GM23248 (cell line): ENCODE results near the gene CXorf49. TPM values are rescaled to one million over a fixed set of nuclear protein-coding genes. Genes with fewer than 3 reads are reported as not detected.
"Not testable (repeated sequence)": the region's sequence is repeated elsewhere in the genome, so short reads cannot be mapped to it uniquely, and the experiment has no call there.

Experiments
- DNase-seq: peaks from one replicate; pipeline ENCODE4 v3.0.0-alpha.2; 2015
- H2AFZ ChIP-seq: fragments of 200-600 bp; sonication (generic); 2 replicates; pipeline ENCODE4 v1.6.1; 2016; ENCODE audit warnings: antibody characterized with exemption
- H3F3A ChIP-seq: fragments of 200-600 bp; sonication (generic); 2 replicates; pipeline ENCODE4 v1.6.1; 2016; ENCODE audit warnings: mild to moderate bottlenecking, antibody characterized with exemption, mixed run types; ENCODE audit not compliant: insufficient read depth
- H3K27ac ChIP-seq: fragments of 200-600 bp; sonication (generic); 2 replicates; pipeline ENCODE4 v1.5.1; 2016; ENCODE audit warnings: mild to moderate bottlenecking
- H3K27me3 ChIP-seq: fragments of 200-600 bp; sonication (generic); replicated peaks from 2 replicates; pipeline ENCODE4 v1.6.1; 2016; ENCODE audit warnings: mild to moderate bottlenecking; ENCODE audit not compliant: insufficient read depth
- H3K36me3 ChIP-seq: fragments of 200-600 bp; sonication (generic); 2 replicates; pipeline ENCODE4 v1.6.1; 2016; ENCODE audit warnings: low read depth, mild to moderate bottlenecking
- H3K4me1 ChIP-seq: fragments of 200-600 bp; sonication (generic); 2 replicates; pipeline ENCODE4 v1.6.1; 2016; ENCODE audit warnings: mild to moderate bottlenecking; ENCODE audit not compliant: insufficient read depth
- H3K4me2 ChIP-seq: fragments of 200-600 bp; sonication (generic); one replicate; pipeline ENCODE4 v1.6.1; 2016; ENCODE audit warnings: mild to moderate bottlenecking; ENCODE audit not compliant: unreplicated experiment
- H3K4me3 ChIP-seq: fragments of 200-600 bp; sonication (generic); 2 replicates; pipeline ENCODE4 v1.5.1; 2016; ENCODE audit warnings: mild to moderate bottlenecking
- H3K79me2 ChIP-seq: fragments of 200-600 bp; sonication (generic); 2 replicates; pipeline ENCODE4 v1.6.1; 2016; ENCODE audit warnings: mild to moderate bottlenecking; ENCODE audit not compliant: insufficient read depth
- H3K9ac ChIP-seq: fragments of 200-600 bp; sonication (generic); 2 replicates; pipeline ENCODE4 v1.6.1; 2016; ENCODE audit warnings: mild to moderate bottlenecking
- H3K9me2 ChIP-seq: fragments of 200-600 bp; sonication (generic); 2 replicates; pipeline ENCODE4 v1.6.1; 2016; ENCODE audit warnings: mixed run types, mild to moderate bottlenecking, moderate library complexity; ENCODE audit not compliant: insufficient read depth
- H3K9me3 ChIP-seq: fragments of 200-600 bp; sonication (generic); one replicate; pipeline ENCODE4 v1.6.1; 2017; ENCODE audit warnings: low read depth
- H4K20me1 ChIP-seq: fragments of 200-600 bp; sonication (generic); 2 replicates; pipeline ENCODE4 v1.6.0; 2016; ENCODE audit not compliant: insufficient read depth
- EZH2 ChIP-seq: fragments of 200-600 bp; sonication (generic); IDR thresholded peaks from 2 replicates; pipeline ENCODE4 v1.6.1; 2018; ENCODE audit warnings: antibody characterized with exemption, mild to moderate bottlenecking; ENCODE audit not compliant: insufficient read depth, poor library complexity, severe bottlenecking
- EZH2phosphoT487 ChIP-seq: fragments of 200-600 bp; sonication (generic); IDR thresholded peaks from 2 replicates; pipeline ENCODE4 v1.6.1; 2018; ENCODE audit warnings: antibody characterized with exemption, moderate library complexity, mild to moderate bottlenecking, low read depth; ENCODE audit not compliant: insufficient read depth
- WGBS, 2 experiments: methylation state at CpG; one replicate each; pipeline ENCODE4 v1.1.6; 2015 to 2017; ENCODE audit warnings: low lambda C conversion rate in 2 of 2, low coverage in 1 of 2; ENCODE audit errors: missing lambda C conversion rate in 2 of 2; 5-methylcytosine and 5-hydroxymethylcytosine counted together
- in situ Hi-C: fragments of 300-500 bp; cut with MboI; formaldehyde crosslinking; loops from 2 replicates; pipeline ENCODE4 v1.15.0; 2020
- polyA plus RNA-seq: library from polyadenylated mRNA; unstranded; fragments of >200 nt; fragmentation: Nextera tagmentation; extraction: Ambion mirVana; gene quantifications from 2 replicates; pipeline ENCODE4 v1.2.1, GENCODE V29; 2016
- total RNA-seq: library from RNA; depleted of rRNA; stranded (reverse); fragments of >200 nt; shearing (Covaris generic); gene quantifications from 2 replicates; pipeline ENCODE4 v1.2.3, GENCODE V29; 2014

Gene CXorf49
- total and polyA plus RNA-seq, 2 experiments from 2014 or later, result not detected

DNA sequence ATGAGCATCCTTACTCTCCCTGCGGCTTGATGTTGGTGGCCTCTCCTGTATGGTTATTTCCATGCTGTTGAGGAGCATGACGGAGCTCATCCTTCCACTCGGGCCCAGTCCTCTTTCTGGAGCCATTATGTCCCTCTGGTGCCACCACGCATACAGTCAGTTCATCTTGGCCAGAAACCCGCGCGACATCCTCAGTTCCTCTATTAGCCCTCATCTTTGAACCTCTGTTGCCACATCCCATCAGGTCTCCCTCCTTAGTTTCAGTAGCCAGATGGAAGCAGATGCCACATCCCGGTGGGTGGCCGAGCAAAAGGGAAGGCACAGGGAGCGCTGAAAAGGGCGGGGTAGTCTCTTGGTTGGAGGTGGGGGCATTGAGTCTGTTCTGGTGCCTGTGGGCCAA is 46.1 kb downstream of the CXorf49 start:
- H3K27ac ChIP-seq, result no peak overlapping the region
- H3K27me3 ChIP-seq, result no peaks in the 10 kb centered on the region
- in situ Hi-C loops, result no loop called here
- no peak overlapping the region for H3K4me2 ChIP-seq
- TF ChIP-seq EZH2phosphoT487 (no peak), EZH2 (no peak)
- H3K79me2 ChIP-seq, result no peaks in the 10 kb centered on the region
- no peaks in the 10 kb centered on the region for H3K9me3 ChIP-seq
- H3K9me2 ChIP-seq, result no peaks in the 10 kb centered on the region
- H3K9ac ChIP-seq, result no peak overlapping the region
- WGBS, 2 experiments, result 76 to 81% methylated on average over 9 to 11 of the region's 11 CpGs
- no peak for DNase-seq
- H2AFZ ChIP-seq, result no peak overlapping the region
- H3K36me3 ChIP-seq, result no peaks in the 10 kb centered on the region
- no peaks in the 10 kb centered on the region for H3F3A ChIP-seq
- H4K20me1 ChIP-seq, result no peaks in the 10 kb centered on the region
- no peaks in the 10 kb centered on the region for H3K4me1 ChIP-seq
- no peak overlapping the region for H3K4me3 ChIP-seq

GRCh38 chrX:71671043-71671780 is 46.9 kb downstream of the CXorf49 start:
- no peak for TF ChIP-seq EZH2phosphoT487
- TF ChIP-seq EZH2, result no peak
- no peaks in the 10 kb centered on the region for H3F3A ChIP-seq
- no peak overlapping the region for H2AFZ ChIP-seq
- no peaks in the 10 kb centered on the region for H3K9me3 ChIP-seq
- DNase-seq, result no peak
- H3K27ac ChIP-seq, result no peak overlapping the region
- H3K4me3 ChIP-seq, result no peak overlapping the region
- H3K9me2 ChIP-seq, result no peaks in the 10 kb centered on the region
- no peak overlapping the region for H3K4me2 ChIP-seq
- H4K20me1 ChIP-seq, result no peaks in the 10 kb centered on the region
- no peaks in the 10 kb centered on the region for H3K36me3 ChIP-seq
- H3K9ac ChIP-seq, result no peak overlapping the region
- 76 to 82% methylated on average over 10 to 12 of the region's 12 CpGs for WGBS, 2 experiments
- in situ Hi-C loops, result no loop called here
- H3K79me2 ChIP-seq, result no peaks in the 10 kb centered on the region
- no peaks in the 10 kb centered on the region for H3K4me1 ChIP-seq
- no peaks in the 10 kb centered on the region for H3K27me3 ChIP-seq

DNA sequence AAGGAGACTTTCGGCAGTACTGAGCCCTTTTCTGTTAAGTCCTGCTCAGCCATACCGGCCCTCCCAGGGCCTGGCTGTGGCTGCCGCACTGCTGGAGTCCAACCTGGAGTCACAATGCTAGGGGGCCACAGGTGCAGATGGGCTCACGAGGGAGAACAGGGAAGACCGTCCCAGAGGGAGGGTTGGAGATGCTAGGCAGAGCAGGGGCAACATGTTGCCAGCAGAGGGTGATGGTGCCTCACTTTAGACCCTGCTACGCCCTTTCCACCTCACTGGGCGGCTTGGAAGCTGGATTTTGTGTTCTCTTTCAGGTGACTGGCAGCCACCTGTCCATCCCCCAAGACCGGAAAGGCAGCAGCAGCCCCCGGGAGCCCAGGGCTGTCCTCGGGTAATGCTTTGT is 48.1 kb downstream of the CXorf49 start:
- in situ Hi-C loops, H3K27ac ChIP-seq, H3K4me2 ChIP-seq, H3K9me3 ChIP-seq, H2AFZ ChIP-seq, H3F3A ChIP-seq, H3K79me2 ChIP-seq, H3K4me1 ChIP-seq, H4K20me1 ChIP-seq, H3K36me3 ChIP-seq, H3K27me3 ChIP-seq, H3K4me3 ChIP-seq, H3K9ac ChIP-seq, H3K9me2 ChIP-seq: not testable (repeated sequence)
- DNase-seq, result peak; percentile 16
- 29% methylated on average over 8 of the region's 10 CpGs; no CpG with 5 or more reads in 1 of the 2 experiments for WGBS, 2 experiments

DNA sequence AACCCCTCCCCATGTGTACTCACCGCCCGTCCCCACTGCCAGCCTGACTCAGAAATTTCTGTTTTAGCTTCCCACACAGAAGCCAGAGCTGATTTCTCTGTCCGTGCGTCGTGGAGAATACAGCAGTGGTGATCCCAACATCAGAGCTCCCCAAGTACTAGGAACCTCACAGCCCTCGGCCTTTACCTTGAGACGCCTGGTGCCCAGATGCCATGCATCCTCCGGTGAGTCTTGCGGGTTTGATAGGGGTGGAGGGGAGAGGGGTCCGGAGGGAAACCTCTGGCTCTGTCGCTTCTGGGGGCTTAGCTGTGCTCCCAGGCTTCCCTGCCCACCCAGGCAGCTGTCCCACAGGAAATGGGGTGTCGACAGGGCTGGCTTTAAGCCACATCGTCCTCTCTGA is 48.6 kb downstream of the CXorf49 start:
- DNase-seq, result no peak
- Histone ChIP-seq H3K9me2 (no peaks in the 10 kb centered on the region), H3K27ac (no peak overlapping the region), H3K4me2 (no peak overlapping the region), H3K79me2 (no peaks in the 10 kb centered on the region), H3F3A (no peaks in the 10 kb centered on the region), H3K9me3 (no peaks in the 10 kb centered on the region), H3K27me3 (no peaks in the 10 kb centered on the region), H3K9ac (no peak overlapping the region), H3K4me1 (no peaks in the 10 kb centered on the region), H3K4me3 (no peak overlapping the region), H2AFZ (no peak overlapping the region), H4K20me1 (no peaks in the 10 kb centered on the region), H3K36me3 (no peaks in the 10 kb centered on the region)
- TF ChIP-seq EZH2, result no peak
- no peak for TF ChIP-seq EZH2phosphoT487
- 19 to 32% methylated on average over 5 to 6 of the region's 13 CpGs for WGBS, 2 experiments
- in situ Hi-C loops, result no loop called here

GRCh38 chrX:71668248-71668595 is 49.9 kb downstream of the CXorf49 start:
- DNase-seq, result no peak
- Histone ChIP-seq H3K79me2 (no peaks in the 10 kb centered on the region), H3K9me3 (no peaks in the 10 kb centered on the region), H3K27ac (no peak overlapping the region), H3K4me2 (no peak overlapping the region), H3K9me2 (no peaks in the 10 kb centered on the region), H3K4me1 (no peaks in the 10 kb centered on the region), H2AFZ (no peak overlapping the region), H4K20me1 (no peaks in the 10 kb centered on the region), H3K27me3 (no peaks in the 10 kb centered on the region), H3K9ac (no peak overlapping the region), H3K36me3 (no peaks in the 10 kb centered on the region), H3F3A (no peaks in the 10 kb centered on the region), H3K4me3 (no peak overlapping the region)
- in situ Hi-C loops, result no loop called here
- no peak for TF ChIP-seq EZH2phosphoT487
- no peak for TF ChIP-seq EZH2
- 79 to 81% methylated on average over 13 to 16 of the region's 16 CpGs for WGBS, 2 experiments
